NCI-H1092 (cell line): ENCODE results near the gene HSPB2.

ENCODE experiments used
- DNase-seq: peaks from one replicate; lab custom pipeline; 2025; lab: John Stamatoyannopoulos, UW

The HSPB2 gene

DNA sequence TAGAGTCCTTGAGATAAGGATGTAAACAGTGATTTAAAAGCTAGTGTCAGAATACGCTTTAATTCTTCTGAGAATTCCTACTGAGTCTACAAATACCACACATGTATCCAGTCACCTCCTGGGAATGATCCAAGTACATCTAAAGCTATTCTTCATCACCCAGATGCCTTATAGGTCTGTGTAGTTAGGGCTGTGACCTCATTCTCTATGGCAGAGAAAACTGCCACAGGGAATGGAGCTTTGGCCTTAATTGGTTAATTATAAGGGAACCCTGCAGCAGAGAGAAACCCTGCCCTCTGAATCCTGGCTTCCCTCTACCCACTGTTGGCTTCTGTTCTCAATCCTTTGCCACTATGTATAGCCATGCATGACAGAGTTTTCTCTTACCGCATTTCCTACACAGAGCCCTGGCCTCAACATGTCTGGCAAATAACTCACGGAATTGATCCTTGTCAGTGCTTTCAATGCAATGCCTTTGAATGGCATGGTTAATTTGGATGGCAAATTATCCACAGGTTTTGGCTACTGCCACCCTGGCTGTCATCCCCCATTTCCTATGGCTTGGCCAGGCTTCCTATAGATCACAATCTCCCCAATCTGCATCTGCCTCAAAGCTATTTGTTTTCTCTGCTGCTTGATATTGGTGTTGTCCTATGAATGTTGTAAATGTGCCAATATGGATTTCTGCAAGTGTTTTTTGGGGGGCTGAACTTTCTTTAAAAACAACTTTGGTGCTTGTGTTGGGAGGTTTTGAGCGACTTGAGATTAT is 27.5 kb downstream of the HSPB2 start:
- no peak for DNase-seq

DNA sequence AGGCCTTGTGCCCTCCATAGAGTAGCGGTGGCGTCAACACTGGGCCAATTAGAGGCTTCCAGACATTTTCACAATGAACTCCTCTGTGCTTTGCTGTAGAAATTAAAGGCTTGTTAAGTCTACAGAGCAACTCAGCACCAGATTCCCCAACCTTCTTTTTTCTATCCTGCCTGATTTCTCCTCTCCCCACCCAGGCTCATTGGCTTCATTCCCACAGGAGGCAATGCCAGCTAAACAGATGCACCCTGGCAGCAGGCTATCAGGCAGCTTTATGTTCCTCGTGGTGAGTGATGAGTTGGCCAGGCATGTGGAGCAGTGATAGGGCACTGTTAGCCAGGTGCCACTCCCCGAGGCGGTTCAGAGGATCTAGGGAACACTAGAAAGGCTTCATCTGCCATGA is 29.4 kb downstream of the HSPB2 start:
- DNase-seq = peak; percentile 10

DNA sequence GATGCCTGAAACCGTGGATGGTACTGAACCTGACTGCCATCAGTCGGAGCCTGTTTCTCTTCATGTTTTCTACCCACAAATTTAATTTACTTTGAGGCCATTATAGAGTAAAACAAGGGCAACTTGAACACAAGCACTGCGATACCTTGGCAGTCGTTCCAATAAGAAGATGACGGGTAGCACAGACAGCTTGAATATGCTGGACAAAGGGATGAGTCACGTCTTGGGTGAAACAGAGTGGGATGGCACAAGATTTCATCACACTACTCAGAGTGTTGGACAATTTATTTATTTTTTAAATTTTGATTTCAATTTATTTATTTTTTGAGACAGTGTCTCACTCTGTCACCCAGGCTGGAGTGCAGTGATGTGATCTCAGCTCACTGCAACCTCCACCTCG is 30.3 kb downstream of the HSPB2 start:
- no peak for DNase-seq

DNA sequence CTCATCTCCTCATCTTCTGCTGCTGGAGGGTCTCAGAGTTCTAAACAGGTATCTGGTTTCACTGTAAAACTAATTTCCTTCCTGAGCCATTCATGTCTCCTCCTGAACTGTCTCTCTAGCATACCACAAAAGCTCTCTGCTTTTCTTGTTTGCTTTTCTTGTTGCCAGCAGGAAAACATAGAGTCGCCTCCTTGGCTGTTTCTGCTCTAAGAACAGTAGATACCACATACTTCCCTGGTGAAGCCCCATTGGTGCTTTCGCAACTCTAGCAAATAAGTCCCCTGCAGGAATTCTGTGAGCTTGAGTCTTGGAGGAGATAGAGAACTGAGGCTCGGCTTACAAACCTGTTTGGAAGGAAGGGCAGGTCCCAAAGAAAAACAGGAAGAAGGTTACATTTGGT is 31.6 kb downstream of the HSPB2 start:
- no peak for DNase-seq

DNA sequence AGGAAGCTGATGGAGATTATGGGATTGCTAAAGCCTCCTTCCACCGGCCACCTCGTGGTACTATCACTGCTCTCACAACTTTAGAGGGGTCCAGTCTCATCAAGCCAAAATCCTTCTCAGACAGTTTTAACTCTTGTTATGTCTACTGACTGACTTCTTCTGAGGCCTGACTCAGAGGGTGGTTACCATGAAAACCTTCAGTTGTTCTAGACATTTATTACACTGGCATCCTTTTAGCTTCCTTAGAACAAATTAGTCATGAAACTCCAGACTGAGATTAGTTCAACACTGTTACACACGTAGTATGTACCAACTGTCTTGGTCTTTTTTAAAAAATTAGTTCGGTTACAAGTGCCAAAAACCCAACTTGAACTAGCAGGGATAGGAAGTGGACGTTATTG is 32.1 kb downstream of the HSPB2 start:
- DNase-seq = no peak

DNA sequence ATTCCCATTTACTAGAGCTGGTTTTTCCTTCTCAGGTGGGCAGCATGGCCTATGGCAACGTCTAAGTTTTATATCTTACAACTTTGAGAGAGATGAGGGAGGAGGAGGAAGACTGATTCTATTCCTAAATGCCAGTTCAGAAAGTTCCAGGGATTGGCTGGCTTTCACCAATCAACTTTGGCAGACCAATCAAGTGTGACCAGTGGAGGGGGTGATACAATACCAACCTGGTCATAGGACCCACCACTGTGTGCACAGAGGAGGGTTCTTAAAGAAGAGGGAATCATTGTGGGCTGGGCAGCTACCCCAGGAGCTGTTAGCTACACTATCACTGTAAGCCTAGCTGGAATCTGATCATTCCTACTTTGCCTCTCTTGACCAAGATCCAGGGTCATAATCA is 32.7 kb downstream of the HSPB2 start:
- DNase-seq = no peak

DNA sequence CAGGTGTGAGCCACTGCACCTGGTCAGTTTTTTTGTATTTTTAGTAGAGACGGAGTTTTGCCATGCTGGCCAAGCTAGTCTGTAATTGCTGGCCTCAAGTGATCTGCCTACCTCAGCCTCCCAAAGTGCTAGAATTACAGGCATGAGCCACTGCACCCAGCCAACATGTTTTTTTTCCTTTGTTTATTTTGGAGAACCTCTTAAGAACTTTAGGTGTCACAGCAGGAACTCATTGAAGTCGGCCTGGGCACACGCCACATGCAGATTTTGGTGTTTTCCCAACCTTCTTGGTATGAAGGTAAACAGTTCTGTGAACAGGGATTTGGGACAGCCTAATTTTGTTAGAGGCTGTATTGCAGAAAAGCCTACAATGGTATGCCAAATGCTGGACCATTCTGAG is 34.0 kb downstream of the HSPB2 start:
- no peak for DNase-seq

DNA sequence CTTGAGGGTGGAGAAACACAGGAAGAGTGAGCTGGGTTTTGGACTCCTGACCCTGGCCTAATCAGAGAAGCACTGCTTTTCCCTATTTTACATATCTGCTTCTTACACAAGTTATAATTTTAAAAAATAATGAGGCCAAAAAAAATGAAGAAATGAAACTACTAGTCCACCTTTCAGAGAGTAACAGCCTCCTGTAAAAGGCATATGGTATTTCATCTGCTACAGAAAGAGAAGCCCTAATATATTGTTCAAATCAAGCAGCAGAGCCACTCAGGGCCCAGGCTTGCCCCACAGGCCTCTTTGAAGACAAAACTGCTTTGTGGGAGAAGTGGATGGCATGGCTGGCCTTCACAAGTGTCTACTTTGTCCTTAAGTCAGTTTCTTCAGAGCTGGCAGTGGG is 34.6 kb downstream of the HSPB2 start:
- DNase-seq = no peak

DNA sequence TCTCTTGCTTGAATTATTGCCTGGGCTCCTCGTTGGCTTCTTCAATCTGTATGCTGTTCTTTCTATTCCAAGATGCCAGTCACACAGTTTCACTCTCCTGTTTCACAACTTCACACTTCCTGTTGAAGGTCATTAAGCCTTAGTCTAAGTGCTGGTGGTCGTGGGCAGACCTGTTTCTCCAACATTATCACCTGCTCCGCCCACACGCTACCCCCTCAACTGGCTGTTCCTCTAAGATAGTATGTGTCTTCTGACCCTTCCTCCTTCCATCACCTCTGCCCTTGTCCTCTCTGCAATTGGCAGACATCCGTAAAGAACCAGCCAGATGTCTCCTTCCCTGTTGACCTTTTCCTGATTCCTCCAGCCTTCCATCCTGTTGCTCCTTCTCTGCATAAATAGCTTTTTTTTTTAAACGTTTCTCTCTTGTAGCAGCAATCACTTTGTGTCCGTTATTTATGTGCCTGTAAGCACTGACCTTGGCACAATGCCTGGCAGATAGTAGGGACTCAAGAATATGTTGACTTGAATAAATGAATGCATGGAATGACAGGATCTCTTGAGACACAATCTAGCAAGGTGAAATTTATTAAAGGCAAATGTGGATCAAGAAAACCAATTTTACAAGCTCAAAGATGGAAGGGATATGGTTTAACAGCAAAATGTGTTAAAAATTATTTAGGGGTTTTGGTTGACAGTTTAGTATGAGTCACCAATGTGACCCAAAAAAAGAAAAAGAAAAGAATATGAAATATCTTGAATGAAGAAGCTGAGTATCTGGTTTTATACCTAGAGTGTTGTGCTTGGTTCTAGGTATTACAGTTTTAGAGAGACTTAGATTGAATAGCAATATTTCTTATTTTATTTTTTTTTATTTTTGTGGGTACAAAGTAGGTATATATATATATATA is 37.2 kb downstream of the HSPB2 start:
- no peak for DNase-seq

DNA sequence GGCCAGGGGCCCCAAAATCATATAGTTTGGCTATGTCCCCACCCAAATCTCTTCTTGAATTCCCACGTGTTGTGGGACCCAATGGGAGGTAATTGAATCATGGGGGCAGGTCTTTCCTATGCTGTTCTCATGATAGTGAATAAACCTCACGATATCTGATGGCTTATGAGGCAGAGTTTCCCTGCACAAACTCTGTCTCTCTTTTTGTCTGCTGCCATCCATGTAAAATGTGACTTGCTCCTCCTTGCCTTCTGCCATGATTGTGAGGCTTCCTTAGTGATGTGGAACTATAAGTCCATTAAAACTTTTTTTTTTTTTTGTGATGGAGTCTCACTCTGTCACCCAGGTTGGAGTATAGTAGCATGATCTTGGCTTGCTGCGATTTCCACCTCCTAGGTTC is 39.0 kb downstream of the HSPB2 start:
- DNase-seq = no peak

DNA sequence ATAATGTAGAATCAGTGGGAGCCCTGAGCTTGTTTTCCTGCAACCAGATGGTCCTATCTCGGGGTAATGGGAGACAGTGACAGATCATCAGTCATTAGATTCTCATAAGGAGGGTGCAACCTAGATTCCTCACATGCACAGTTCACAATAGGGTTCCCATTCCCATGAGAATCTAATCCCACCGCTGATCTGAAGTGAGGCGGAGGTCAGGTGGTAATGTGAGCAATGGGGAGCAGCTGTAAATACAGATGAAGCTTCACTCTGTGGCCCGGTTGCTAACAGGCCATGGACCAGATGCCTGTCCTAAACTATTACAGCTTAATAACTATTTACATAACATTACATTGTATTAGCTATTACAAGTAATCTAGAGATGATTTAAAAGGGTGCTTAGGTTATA is 41.6 kb downstream of the HSPB2 start:
- no peak for DNase-seq

DNA sequence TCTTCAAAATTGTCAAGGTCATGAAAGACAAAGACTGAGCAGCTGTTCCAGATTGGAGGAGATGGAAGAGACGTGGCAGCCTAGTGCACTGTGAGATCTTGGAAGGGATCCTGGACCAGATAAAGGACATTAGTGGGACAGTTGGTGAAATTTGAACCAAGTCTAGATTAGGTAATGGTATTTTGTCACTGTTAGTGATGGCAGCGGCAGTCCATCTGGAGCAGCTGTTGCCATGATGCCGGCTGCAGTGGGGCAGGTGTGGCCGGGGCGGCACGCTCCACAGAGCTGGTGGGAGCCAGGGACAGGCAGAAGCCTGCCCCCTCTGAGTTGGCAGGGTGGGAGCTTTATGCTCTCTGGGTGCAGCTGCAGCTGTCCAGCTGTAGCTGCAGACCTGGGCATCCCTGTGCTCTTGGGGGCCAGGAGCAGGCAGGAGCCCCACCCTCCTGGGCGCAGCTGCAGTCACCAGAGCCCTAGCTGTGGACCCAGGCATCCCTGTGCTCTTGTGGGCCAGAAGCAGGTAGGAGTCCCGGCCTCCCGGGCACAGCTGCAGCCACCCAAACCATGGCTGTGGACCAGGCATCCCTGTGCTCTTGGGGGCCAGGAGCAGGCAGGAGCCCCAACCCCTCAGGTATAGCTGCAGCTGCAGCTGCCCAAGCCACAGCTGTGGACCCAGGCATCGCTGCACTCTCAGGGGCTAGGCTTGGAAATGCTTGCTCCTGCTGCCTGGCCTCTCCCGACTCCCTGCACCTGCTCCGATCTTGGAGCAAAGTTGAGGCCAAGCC is 45.3 kb downstream of the HSPB2 start:
- DNase-seq = no peak

DNA sequence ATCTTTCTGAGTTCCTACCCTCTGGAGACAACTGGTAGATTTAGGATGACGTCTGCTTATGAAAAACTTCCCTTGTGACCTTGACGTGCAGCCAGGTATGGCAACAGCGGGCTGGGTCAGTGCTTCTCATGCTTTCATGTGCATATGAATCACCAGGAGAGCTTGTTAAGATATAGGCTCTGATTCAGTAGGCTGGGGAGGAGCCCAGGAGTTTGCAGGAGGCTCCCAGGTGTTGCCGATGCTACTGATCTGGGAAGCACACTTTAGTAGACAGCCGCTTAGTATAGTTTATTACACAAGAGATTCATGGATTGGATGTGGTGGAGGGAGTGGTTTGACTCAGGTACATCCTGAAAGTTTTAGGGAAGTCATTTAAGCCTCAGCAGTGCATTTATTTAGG is 48.4 kb downstream of the HSPB2 start:
- no peak for DNase-seq

DNA sequence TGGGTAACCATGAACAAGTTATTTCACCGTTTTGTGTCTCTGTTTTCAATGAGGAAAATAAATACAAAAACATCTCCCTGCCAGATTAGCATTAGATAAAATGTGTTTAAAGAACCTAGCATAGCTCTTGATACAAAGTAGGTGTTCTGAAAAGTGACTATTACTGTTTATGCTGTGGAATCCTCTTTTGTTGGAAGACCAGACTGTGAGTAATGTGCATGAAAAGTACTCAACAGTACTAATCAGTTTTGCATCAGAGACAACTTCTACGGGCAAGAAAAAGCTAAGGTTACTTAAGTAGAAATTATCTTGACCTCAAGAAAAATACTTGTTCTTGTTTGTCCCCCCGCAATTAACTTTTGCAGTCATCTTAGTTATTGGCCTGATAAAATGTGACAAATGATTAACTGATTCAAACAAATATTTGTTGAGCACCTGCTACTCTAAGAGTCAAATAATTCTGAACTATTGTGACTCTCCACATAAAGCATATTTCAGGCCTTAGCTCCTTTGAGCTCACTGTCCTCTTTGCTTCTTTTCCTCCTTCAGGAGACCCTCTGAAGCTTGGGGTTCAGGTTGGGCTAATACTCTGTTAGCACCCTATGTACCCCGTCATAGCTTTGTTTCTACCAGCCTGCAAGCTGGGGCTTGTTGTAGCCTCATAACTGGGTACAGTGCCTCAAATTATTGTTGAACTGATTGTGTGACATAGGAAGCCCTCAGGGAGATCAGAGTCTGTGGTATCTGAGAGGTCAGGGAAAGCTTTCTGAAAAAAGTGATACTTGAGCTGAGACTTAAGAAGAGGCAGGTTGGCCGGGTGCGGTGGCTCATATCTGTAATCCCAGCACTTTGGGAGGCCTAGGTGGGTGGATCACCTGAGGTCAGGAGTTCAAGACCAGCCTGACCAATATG is 49.1 kb downstream of the HSPB2 start:
- no peak for DNase-seq
